WI38 (cell line): Measurements from ENCODE around the gene CTBP2.

Experiments
- H3K4me3 ChIP-seq: 2 replicates; pipeline ENCODE4 v1.5.1; 2011; ENCODE audit warnings: low read depth, mild to moderate bottlenecking, control low read depth, low read length
- CTCF ChIP-seq: IDR thresholded peaks from 2 replicates; pipeline ENCODE4 v1.5.1; 2012; ENCODE audit warnings: low read depth, mild to moderate bottlenecking, control low read depth, low read length

Gene CTBP2

DNA sequence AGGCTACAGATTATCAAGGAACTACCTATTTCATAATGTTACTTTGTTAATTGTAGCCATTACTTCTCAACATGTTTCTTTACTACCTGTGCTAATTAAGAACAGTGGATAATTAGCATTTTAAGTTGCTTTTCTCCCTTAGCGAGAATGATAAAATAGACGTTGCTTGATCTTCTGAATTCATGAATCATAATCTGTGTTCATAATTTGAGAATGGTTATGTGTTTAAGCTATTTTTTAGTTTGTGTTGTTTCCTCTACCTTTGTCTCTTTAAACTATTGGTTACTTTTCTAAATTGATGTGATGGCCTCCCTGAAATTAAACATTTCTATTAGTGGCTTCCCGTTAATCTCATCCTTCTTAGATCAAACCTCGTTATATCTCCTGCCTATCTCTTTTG, 218.5 kb downstream of the CTBP2 start, which contains the start of gene ZRANB1:
Gene ZRANB1 (plus strand): TSS at position 301 of the 400 bp plus-strand sequence. CDS start 371 bp downstream, outside the sequence.
- H3K4me3 ChIP-seq, result peak within 1 kb of the TSS; percentile 10; the same call in 1 of the 2 replicates
- TF ChIP-seq CTCF, result no peak

DNA sequence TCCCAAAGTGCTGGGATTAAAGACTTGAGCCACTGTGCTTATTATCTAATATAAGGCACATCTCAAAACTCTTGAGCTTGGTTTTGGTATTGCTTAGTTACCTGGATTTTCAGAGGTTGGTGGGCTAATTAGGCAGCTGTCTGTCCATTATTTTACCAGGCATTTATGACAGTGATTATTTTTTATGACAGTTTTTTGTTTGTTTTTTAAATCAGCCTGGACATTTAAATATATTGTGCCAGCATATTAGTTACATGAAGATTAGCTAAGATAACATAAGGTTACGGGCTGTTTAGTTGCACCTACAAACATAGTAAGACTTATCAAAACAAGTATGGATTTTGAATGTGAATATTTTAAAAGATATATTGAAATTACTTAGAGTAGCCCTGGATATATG, 221.1 kb downstream of the CTBP2 start:
- H3K4me3 ChIP-seq, result no peak overlapping the region
- no peak for TF ChIP-seq CTCF

GRCh38 chr10:124936813-124937212, 223.6 kb downstream of the CTBP2 start:
- TF ChIP-seq CTCF, result no peak
- H3K4me3 ChIP-seq, result no peak overlapping the region

- no peak overlapping the region for H3K4me3 ChIP-seq
- TF ChIP-seq CTCF, result no peak
Measured at GRCh38 chr10:124935946-124936345, 224.4 kb downstream of the CTBP2 start.
